Measurements from ENCODE around the gene YIF1A.

DNA sequence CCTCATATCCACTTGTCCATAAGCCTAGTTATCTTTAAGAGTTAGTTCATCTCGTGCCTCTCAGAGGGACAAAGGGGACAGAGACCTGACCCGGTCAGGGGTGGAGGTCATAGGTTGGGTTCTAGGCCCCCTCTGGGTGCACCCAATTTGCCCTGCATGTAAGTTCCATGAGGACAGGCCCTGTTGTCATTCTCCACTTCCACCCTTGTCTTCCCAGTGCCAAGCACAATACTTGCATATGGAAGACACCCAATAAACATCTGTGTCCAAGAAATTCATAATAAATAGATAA, 1.3 kb upstream of the YIF1A start:
- no peak for TF ChIP-seq POLR2AphosphoS5 (IDR thresholded peaks at IDR 0.05)
- TF ChIP-seq, protein P1, sequence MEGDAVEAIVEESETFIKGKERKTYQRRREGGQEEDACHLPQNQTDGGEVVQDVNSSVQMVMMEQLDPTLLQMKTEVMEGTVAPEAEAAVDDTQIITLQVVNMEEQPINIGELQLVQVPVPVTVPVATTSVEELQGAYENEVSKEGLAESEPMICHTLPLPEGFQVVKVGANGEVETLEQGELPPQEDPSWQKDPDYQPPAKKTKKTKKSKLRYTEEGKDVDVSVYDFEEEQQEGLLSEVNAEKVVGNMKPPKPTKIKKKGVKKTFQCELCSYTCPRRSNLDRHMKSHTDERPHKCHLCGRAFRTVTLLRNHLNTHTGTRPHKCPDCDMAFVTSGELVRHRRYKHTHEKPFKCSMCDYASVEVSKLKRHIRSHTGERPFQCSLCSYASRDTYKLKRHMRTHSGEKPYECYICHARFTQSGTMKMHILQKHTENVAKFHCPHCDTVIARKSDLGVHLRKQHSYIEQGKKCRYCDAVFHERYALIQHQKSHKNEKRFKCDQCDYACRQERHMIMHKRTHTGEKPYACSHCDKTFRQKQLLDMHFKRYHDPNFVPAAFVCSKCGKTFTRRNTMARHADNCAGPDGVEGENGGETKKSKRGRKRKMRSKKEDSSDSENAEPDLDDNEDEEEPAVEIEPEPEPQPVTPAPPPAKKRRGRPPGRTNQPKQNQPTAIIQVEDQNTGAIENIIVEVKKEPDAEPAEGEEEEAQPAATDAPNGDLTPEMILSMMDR (IDR thresholded peaks at IDR 0.05): no peak

Data from esophagus muscularis mucosa (tissue), 3 donors.